Neural progenitor cell (in vitro differentiated cells): Measurements from ENCODE around the gene PRSS36. TPM values are rescaled to one million over a fixed set of nuclear protein-coding genes. Genes with fewer than 3 reads are reported as not detected.
"Not testable (repeated sequence)": the region's sequence is repeated elsewhere in the genome, so short reads cannot be mapped to it uniquely, and the experiment has no call there.

Experiments
- DNase-seq: peaks from one replicate; pipeline ENCODE4 v3.0.0-alpha.2; 2016; ENCODE audit warnings: low spot score
- H2AFZ ChIP-seq: fragments of 200-600 bp; sonication (generic); replicated peaks from 2 replicates; pipeline ENCODE4 v1.6.1; 2016; ENCODE audit warnings: antibody characterized with exemption
- H3F3A ChIP-seq: fragments of 200-600 bp; sonication (generic); 2 replicates; pipeline ENCODE4 v1.6.1; 2016; ENCODE audit warnings: antibody characterized with exemption, low read depth
- H3K27ac ChIP-seq: fragments of 200-600 bp; sonication (generic); 2 replicates; pipeline ENCODE4 v1.5.1; 2016; ENCODE audit warnings: mild to moderate bottlenecking
- H3K27me3 ChIP-seq: fragments of 200-600 bp; sonication (generic); 2 replicates; pipeline ENCODE4 v1.6.1; 2016; ENCODE audit warnings: mild to moderate bottlenecking, moderate library complexity
- H3K36me3 ChIP-seq: fragments of 200-600 bp; sonication (generic); 2 replicates; pipeline ENCODE4 v1.5.1; 2016
- H3K4me1 ChIP-seq: fragments of 200-600 bp; sonication (generic); 2 replicates; pipeline ENCODE4 v1.6.1; 2016; ENCODE audit warnings: mixed run types
- H3K4me2 ChIP-seq: fragments of 200-600 bp; sonication (generic); 2 replicates; pipeline ENCODE4 v1.6.1; 2016
- H3K4me3 ChIP-seq: fragments of 200-600 bp; sonication (generic); 2 replicates; pipeline ENCODE4 v1.5.1; 2016
- H3K79me2 ChIP-seq: fragments of 200-600 bp; sonication (generic); 2 replicates; pipeline ENCODE4 v1.6.1; 2016; ENCODE audit warnings: low read depth
- H3K9ac ChIP-seq: fragments of 200-600 bp; sonication (generic); 2 replicates; pipeline ENCODE4 v1.6.1; 2016
- H3K9me3 ChIP-seq: fragments of 200-600 bp; sonication (generic); 2 replicates; pipeline ENCODE4 v1.5.1; 2016; ENCODE audit warnings: low read depth
- H4K20me1 ChIP-seq: fragments of 200-600 bp; sonication (generic); 2 replicates; pipeline ENCODE4 v1.6.1; 2016; ENCODE audit warnings: low read depth
- H3K27ac Mint-ChIP-seq: 3 replicates; pipeline ENCODE4 v1.8.0; 2021; ENCODE audit warnings: mixed read lengths
- H3K27me3 Mint-ChIP-seq: 2 replicates; pipeline ENCODE4 v1.8.0; 2022; ENCODE audit warnings: low read depth, mild to moderate bottlenecking, inconsistent platforms, moderate library complexity, mixed read lengths; ENCODE audit not compliant: insufficient read depth
- H3K36me3 Mint-ChIP-seq: 3 replicates; pipeline ENCODE4 v1.8.0; 2021; ENCODE audit warnings: mixed read lengths
- H3K4me1 Mint-ChIP-seq: 3 replicates; pipeline ENCODE4 v1.8.0; 2021; ENCODE audit warnings: mixed read lengths
- H3K4me3 Mint-ChIP-seq: 3 replicates; pipeline ENCODE4 v1.8.0; 2021; ENCODE audit warnings: mild to moderate bottlenecking, moderate library complexity, mixed read lengths
- H3K9me3 Mint-ChIP-seq: 3 replicates; pipeline ENCODE4 v1.8.0; 2020; ENCODE audit warnings: mixed read lengths
- EZH2 ChIP-seq: fragments of 200-600 bp; sonication (generic); IDR thresholded peaks from 2 replicates; pipeline ENCODE4 v1.6.1; 2017; ENCODE audit warnings: antibody characterized with exemption, mild to moderate bottlenecking, moderate library complexity
- EZH2phosphoT487 ChIP-seq: fragments of 200-600 bp; sonication (generic); IDR thresholded peaks from 2 replicates; pipeline ENCODE4 v1.6.1; 2017; ENCODE audit warnings: antibody characterized with exemption
- total RNA-seq: library from RNA; depleted of rRNA; stranded (reverse); fragments of >200 nt; gene quantifications from 2 replicates; pipeline ENCODE4 v1.2.3, GENCODE V29; 2015; ENCODE audit warnings: low replicate concordance
- TF ChIP-seq, protein P1 (sequence below): fragments of 200-600 bp; sonication (generic); IDR thresholded peaks from 2 replicates; pipeline ENCODE4 v1.5.1; 2017; ENCODE audit warnings: antibody characterized with exemption, mild to moderate bottlenecking

Gene PRSS36
- total RNA-seq, 1 donor from 2014 or later: 0.30 TPM

DNA sequence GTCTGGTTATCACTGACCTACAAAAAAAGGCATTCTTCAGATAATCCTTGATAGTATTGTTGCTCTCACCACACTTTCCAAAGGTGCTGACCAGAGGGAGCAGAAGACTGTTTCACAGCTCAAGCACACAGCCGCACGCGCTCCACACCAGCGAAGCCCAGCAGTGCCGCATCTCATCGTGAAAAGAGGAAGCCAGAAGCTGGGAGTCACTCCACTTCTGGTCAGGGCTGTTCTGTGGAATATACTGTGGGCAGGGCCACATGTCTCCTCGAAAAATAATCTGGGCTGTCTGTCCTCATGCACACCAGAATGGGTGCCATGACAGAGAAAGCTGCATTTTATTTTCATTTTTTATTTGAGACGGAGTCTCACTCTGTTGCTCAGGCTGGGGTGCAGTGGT is 7.3 kb upstream of the PRSS36 start:
- no peak overlapping the region for H3K4me3 Mint-ChIP-seq
- H3K9me3 ChIP-seq: no peaks in the 10 kb centered on the region
- H2AFZ ChIP-seq: no peak overlapping the region
- no peak overlapping the region for H3K27ac Mint-ChIP-seq
- no peaks in the 10 kb centered on the region for H3K4me1 ChIP-seq
- H3K27me3 Mint-ChIP-seq: peaks cover 4% of the 10 kb centered on the region
- TF ChIP-seq, protein P1, sequence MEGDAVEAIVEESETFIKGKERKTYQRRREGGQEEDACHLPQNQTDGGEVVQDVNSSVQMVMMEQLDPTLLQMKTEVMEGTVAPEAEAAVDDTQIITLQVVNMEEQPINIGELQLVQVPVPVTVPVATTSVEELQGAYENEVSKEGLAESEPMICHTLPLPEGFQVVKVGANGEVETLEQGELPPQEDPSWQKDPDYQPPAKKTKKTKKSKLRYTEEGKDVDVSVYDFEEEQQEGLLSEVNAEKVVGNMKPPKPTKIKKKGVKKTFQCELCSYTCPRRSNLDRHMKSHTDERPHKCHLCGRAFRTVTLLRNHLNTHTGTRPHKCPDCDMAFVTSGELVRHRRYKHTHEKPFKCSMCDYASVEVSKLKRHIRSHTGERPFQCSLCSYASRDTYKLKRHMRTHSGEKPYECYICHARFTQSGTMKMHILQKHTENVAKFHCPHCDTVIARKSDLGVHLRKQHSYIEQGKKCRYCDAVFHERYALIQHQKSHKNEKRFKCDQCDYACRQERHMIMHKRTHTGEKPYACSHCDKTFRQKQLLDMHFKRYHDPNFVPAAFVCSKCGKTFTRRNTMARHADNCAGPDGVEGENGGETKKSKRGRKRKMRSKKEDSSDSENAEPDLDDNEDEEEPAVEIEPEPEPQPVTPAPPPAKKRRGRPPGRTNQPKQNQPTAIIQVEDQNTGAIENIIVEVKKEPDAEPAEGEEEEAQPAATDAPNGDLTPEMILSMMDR: no peak
- no peak for TF ChIP-seq EZH2
- TF ChIP-seq EZH2phosphoT487: no peak
- no peak overlapping the region for H3K27ac ChIP-seq
- no peak overlapping the region for H3K4me2 ChIP-seq
- no peaks in the 10 kb centered on the region for H4K20me1 ChIP-seq
- DNase-seq: no peak
- H3K9ac ChIP-seq: no peak overlapping the region
- H3K4me3 ChIP-seq: no peak overlapping the region
- H3K36me3 ChIP-seq: no peaks in the 10 kb centered on the region
- H3K9me3 Mint-ChIP-seq: no peaks in the 10 kb centered on the region
- no peaks in the 10 kb centered on the region for H3K27me3 ChIP-seq
- H3K4me1 Mint-ChIP-seq: no peaks in the 10 kb centered on the region
- H3F3A ChIP-seq: no peaks in the 10 kb centered on the region
- no peaks in the 10 kb centered on the region for H3K36me3 Mint-ChIP-seq
- H3K79me2 ChIP-seq: no peaks in the 10 kb centered on the region

DNA sequence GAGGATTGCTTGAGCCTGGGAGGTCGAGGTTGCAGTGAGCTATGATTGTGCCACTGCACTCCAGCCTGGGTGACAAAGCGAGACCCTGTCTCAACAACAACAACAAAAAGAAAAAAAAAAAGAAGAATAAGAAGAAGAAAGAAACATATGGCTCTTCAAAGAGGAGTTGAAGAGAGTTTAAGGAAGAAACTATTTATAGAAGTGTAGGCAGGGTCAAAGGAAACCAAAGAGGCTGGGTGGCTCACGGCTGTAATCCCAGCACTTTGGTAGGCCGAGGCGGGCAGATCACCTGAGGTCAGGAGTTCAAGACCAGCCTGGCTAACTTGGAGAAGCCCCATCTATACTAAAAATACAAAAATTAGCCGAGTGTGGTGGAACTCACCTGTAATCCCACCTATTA is 1.1 kb upstream of the PRSS36 start:
- H3K79me2 ChIP-seq, H3F3A ChIP-seq, H3K4me1 Mint-ChIP-seq, H3K4me3 ChIP-seq, H3K4me2 ChIP-seq, H3K27me3 Mint-ChIP-seq, H3K9me3 Mint-ChIP-seq, H3K9ac ChIP-seq, H4K20me1 ChIP-seq, H3K27ac Mint-ChIP-seq, H3K36me3 ChIP-seq, DNase-seq, H3K9me3 ChIP-seq, H3K27ac ChIP-seq, H3K4me1 ChIP-seq, H3K36me3 Mint-ChIP-seq, H2AFZ ChIP-seq, H3K4me3 Mint-ChIP-seq: not testable (repeated sequence)
- peaks cover 37% of the 10 kb centered on the region for H3K27me3 ChIP-seq

DNA sequence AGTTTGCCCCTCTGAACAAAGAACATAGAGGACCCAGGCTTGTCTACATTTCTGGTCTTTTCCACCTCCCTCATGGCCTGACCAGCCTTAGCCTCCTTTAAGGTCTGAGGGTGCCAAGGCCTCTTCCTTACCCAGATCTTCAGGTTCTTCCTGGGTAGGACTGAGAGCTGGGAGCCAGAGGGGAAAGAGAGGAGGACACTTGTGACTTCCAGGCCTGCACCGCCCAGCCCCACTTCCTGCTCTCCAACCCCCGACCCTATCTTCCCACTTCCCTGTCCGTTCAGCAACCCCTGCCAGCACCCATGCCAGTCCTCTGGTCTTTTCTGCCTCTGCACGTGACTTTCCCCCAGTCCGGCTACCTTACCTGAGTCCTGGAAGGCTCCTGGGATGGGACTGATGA is 534 bp downstream of the PRSS36 start:
- Histone ChIP-seq H3K79me2 (no peaks in the 10 kb centered on the region), H3K4me1 (peaks cover 9% of the 10 kb centered on the region), H4K20me1 (no peaks in the 10 kb centered on the region), H3K27ac (no peak overlapping the region), H3K4me3 (no peak overlapping the region), H3K36me3 (no peaks in the 10 kb centered on the region), H3K9me3 (no peaks in the 10 kb centered on the region), H3K4me2 (no peak overlapping the region), H3K27me3 (peaks cover 45% of the 10 kb centered on the region), H3F3A (peaks cover 4% of the 10 kb centered on the region), H3K9ac (no peak overlapping the region), H2AFZ (no peak overlapping the region)
- Mint-ChIP-seq H3K4me3 (no peak overlapping the region), H3K4me1 (no peaks in the 10 kb centered on the region), H3K36me3 (peaks cover 1% of the 10 kb centered on the region), H3K27me3 (peaks cover 10% of the 10 kb centered on the region), H3K9me3 (no peaks in the 10 kb centered on the region), H3K27ac (no peak overlapping the region)
- DNase-seq: no peak
- TF ChIP-seq, protein P1: no peak
- TF ChIP-seq EZH2 (no peak), EZH2phosphoT487 (no peak)

DNA sequence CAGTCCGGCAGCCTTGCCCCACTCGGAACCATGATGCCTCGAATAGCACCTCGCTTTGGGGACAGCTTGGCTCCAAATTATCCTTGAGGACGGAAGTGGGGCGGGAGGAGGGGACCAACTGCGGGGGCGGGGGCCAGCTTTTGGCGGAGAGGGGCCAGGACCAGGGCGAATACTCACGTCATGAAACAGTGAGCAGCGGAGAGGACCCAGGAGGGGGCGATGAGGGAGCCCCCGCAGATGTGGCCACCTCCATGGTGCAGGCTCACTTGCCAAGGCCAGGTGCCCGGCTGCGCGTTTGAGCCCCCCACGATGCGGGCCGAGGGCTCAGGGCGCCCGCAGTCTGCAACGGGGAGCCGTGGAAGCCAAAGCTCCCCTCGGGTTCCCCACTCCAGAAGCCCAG is 970 bp downstream of the PRSS36 start:
- H3K79me2 ChIP-seq: no peaks in the 10 kb centered on the region
- H3K27ac ChIP-seq: no peak overlapping the region
- no peak for TF ChIP-seq EZH2
- TF ChIP-seq, protein P1: no peak
- no peak for TF ChIP-seq EZH2phosphoT487
- DNase-seq: no peak
- peaks cover 1% of the 10 kb centered on the region for H3K36me3 Mint-ChIP-seq
- H3K27me3 Mint-ChIP-seq: peaks cover 13% of the 10 kb centered on the region
- no peak overlapping the region for H3K9ac ChIP-seq
- H3K4me3 Mint-ChIP-seq: peak overlapping the region; percentile 41
- no peaks in the 10 kb centered on the region for H3K9me3 ChIP-seq
- H2AFZ ChIP-seq: no peak overlapping the region
- H3K4me2 ChIP-seq: no peak overlapping the region
- peaks cover 45% of the 10 kb centered on the region for H3K27me3 ChIP-seq
- no peak overlapping the region for H3K27ac Mint-ChIP-seq
- H3K9me3 Mint-ChIP-seq: no peaks in the 10 kb centered on the region
- peaks cover 5% of the 10 kb centered on the region for H3F3A ChIP-seq
- H3K4me3 ChIP-seq: no peak overlapping the region
- H3K4me1 Mint-ChIP-seq: peaks cover under 1% of the 10 kb centered on the region
- H3K4me1 ChIP-seq: peaks cover 9% of the 10 kb centered on the region
- no peaks in the 10 kb centered on the region for H3K36me3 ChIP-seq
- H4K20me1 ChIP-seq: no peaks in the 10 kb centered on the region
